NCI-H128 (cell line): Measurements from ENCODE around the gene NEDD4L.

Experiments used
- DNase-seq: peaks from one replicate; lab custom pipeline; 2025; ENCODE audit not compliant: unreplicated experiment; lab: John Stamatoyannopoulos, UW

Gene NEDD4L

DNA sequence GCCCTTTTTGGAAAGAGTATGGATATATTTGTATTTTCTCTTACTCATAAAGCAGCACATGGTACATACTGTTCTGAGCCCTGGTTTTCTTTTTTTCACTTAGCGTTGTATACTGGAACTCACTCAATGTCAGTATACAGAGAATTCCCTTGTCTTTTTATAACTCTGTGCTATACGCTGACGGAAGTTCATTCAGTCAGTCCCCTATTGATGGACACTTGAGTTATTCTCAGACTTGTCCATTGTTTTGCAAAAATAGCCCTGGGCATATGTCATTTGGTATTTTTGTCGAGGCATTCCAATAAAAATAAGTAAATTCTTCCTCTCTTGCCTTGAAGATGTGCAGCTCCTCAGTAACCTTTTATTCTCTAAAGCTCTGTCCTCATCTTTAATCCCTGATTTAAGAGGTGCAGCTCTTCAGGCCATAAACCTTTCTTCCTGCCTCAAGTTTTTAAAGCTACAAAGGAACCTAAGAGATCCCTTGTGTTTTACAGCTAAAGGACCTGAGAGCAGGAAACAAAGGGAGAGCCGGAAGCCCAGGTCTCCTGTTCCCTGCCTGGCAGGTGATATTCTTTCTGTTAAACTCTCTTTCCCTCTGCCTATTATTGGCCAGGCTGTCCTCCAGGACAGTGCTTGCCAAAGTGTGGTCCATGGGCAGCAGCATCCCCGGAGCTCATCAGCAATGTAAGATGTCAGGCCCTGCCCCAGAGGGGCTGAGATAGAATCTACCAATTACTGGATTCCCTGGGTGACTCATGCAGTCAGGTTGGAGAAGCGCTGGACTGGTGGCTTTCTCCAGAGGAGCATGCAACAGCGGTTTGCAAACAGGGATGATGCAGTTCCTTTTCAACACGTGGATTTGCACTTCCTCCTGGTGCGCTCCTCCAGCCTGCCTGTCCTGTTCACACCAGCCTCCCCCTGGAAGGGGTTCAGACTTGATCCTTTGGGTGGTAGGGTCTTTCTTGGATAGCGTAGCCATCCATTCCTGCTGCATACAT, 158.0 kb downstream of the NEDD4L start:
- DNase-seq: no peak

DNA sequence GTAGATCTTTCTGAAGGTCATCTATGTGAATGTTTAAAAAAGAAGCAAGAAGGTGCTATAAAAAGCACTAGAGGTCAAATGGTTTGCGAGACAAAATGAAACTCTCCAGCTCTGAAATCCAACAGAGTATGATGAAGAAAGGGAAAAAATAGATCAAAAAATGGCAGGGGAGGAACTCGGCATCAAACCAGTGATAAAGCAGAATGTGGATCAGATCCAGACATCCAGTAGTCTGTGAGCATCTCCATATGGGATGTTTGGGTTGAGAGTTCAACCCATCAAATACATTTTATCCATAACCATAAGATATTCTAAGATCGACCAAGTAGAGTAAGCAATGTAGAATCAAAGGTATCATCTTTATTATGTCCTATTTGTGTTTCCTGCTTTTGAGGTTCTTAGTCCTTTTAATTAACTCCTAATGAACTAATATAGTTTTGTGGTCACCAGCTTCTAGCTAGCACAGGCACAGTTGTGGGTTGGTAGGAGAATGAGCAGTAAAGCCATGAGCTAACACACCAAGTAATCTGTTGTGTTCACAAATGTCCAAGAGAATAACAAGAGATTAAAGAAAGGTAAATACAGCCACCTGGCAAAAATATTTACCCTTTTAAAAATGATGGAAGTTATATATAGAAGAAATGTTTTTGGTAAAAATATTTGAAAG, 160.9 kb downstream of the NEDD4L start:
- no peak for DNase-seq

DNA sequence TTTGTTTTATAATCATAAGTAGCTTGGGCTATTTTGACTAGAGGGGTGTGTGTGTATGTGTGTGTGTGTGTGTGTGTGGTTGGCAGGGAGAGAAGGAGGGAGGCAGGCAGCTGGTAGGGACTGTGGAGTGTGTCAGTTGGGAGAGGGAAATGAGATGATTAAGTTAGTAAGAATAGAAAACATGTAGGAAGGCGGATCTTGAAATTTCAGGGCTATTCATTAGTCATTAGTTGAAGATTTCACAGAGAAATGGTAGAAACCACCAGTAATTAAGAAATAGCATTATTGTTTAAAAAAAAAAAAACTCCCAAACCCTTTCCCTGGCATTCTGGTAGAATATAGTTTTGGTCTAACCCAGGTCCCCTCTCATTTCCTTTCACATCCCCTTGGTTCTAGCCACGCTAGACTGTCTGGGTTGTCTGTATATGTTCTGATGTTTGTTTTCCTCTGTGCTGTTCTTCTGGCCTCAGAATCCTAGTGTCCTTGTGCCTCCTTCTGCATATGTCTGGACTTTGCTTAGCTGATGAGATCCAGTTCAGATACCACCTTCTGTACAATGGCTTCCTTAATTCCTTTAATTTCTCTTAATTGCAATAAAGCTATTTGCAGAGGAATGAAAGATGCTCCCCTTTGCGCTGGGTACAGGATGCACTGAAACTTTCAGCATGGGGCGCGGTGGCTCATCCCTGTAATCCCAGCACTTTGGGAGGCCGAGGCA, 161.6 kb downstream of the NEDD4L start:
- no peak for DNase-seq

DNA sequence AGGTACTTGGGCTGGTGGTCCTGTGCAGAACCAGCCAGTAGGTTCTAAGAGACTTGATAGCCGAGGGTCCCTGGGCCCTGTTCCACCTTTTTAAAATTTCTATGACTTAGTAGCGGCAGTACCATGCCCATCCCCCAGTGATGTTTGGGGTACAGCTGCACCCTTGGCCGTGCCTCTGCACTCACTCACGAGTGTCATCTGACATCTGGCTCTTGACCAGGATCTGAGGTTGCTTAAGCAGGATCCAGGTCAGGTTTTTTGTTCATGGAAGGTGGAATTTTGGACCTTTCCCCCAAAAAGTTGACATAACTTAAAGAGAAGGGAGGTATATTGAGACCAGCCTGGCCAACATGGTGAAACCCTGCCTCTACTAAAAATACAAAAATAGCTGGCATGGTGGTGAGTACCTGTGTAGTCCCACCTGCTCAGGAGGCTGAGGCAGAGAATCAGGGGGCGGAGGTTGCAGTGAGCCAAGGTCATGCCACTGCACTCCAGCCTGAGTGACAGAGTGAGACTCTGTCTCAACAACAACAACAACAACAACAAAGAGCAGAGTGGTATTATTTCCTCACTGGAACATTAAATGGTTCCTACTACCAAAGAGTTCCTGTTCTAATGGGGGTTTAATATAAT, 163.6 kb downstream of the NEDD4L start:
- DNase-seq: no peak

DNA sequence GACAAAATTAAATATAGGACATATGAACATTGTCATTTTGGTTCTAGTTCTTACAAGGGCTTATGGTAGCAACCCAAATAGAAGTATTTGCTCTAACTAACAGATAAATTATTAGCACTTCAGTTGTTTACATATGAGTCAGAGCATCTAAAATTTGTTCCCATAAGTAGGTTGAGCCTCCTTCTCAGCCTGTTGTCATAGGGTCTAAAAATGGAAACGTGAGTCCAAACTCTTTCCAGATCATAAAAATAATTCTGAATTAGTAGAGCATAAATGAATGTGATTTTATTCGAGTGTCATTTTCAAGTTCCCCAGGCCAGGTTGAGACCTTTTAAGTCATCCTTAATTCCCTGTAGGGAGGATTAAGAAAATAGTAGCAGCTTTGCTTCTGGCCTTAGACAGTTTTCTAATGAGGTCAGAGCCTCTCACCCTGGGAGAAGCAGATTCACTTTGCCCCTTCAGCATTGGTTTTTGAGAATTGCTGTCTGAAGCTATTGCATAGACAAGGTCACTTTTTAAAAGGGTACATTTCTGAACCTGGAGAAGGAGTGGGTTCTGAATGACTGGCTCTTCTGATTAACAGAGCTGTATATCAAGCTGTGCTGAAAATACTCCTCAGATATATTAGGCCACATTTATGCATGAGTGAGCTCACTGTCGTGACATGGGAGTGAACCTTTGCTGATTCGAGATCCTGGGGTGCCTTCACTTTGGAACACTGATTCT, 164.3 kb downstream of the NEDD4L start:
- no peak for DNase-seq

DNA sequence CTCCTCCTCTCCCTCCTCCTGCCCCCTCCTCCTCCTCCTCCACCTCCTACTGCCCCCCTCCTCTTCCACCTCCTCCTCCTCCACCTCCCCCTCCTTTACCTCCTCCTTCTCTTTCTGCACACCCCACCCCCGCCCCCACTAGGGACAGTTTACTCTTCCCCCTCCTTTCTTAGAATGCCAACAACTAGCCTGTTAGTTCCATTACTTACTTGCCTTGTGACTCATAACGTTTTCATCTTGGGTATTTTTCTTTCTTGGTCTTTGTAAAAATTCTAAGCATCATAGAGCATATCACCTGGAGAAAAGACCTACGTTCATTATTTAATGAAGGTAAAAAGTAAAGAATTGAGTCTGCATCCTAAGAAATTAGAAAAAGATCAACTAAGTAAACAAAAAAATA, 165.3 kb downstream of the NEDD4L start:
- DNase-seq: no peak

DNA sequence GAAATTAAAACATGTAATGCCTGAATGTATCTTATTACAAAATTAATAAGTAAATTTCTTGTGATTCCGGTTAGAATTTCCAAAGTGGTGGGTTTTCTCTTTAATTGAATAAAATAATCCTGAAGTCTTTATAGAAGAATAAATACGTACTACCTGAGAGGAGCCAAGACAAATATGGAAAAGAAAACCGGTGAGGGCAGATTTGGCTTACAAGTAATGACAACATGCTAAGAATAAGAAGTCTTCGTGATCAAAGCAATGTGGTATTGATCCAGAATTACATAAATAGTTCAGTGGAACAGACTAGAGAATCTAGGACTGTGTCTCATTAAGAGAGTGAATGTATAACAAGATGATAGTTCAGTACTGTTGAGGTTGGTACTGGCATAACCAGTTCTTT, 167.5 kb downstream of the NEDD4L start:
- DNase-seq: no peak

DNA sequence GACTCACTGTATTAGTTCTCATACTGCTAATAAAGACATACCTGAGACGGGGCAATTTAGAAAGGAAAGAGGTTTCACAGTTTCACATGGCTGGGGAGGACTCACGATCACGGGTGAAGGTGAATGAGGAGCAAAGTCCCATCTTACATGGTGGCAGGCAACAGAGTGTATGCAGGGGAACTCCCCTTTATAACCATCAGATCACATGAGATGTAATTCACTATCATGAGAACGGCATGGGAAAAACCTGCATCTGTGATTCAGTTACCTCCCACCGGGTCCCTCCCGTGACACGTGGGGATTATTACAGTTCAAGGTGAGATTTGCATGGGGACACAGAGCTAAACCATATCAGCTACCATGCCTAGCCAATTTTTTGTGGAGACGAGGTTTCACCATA, 168.2 kb downstream of the NEDD4L start:
- no peak for DNase-seq

DNA sequence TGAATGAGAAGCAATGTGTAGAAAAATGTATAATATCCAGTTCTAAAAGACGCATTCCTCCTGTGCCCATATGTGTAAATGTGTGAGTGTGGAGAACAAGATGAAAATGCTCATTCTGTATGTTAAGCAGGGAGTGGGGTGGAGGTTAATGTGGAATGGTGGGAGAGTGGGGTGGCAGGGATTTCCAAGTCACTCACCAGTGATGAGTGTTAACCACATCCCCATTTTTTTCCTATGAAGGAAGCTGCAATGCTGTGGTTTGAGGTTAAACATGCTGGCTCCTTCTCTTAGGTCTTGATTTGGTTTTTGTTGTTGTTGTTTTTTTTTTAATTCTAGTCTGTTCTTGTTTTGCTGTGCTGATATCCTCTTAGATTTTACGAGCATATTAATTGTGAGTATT, 169.4 kb downstream of the NEDD4L start:
- no peak for DNase-seq

DNA sequence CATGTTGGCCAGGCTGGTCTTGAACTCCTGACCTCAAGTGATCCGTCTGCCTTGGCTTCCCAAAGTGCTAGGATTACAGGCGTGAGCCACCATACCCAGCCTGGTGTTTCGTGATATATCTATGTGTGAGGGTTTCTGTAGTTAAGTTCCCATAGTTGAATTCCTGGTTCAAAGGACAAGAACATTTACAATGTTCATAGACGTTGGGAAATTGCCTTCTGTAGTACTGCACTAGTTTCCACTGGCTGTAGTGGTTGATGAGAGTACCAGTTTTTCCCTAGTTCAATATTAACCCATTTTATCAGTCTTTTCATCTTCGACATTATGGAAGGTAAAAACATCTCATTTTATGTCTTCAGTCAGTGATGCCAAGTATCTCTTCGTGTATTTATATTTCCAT, 171.0 kb downstream of the NEDD4L start:
- no peak for DNase-seq

DNA sequence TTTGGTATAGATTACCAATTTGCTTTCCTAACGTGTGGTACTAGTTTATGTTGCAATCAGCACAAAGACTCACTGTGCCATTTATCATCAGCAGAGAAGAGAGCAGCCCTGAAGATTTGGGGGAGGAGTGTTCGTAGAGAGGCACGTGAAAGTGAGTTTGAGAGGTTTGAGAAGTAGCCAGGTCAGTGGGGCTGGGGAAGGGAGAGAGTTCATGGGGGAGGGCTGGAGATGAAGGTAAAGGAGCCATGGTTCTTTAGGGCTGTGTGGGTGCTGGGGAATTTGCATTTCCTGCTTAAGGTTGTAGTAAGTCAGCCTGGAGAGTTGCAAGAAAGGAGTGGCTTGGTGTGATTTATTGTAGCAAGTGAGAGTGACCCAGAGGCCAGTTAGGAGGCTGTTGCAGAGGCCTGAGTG, 172.1 kb downstream of the NEDD4L start:
- no peak for DNase-seq

DNA sequence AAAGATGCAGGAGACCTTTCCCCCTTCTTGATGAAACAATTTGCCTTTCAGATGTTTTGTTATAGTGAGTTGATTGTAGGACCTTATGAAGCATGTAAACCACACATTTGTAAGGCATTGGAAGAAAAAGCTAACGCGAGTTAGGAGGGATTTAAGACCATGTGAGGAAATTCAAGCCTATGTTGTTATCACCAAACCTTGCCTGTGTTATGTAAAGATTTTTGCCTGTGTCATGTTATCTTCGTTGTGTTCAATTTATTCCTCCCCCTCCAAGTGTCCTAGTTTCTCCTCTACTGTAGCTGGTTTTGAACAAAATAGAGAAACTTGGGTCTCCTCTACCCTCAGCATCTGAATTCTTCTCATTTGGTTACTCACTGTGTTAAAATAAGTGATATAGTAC, 173.0 kb downstream of the NEDD4L start:
- no peak for DNase-seq

DNA sequence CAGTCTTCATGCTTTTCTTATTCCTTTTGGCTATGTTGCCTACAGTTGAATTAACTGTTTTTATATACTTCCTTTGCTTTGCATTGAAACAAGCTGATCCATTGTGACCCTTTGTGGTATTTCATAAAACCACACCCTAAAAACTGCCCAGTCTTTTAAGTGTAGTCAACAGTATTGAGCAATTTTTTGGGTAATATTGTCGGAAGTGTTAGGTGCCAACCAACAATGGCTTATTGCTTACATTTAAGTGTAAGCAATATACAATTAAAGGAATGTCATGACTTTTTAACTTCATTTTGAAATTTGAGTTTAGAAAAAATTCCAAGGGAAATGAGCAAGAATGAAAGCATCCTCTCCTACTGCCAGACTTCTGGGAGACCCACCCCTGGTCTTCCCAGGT, 174.1 kb downstream of the NEDD4L start:
- no peak for DNase-seq

DNA sequence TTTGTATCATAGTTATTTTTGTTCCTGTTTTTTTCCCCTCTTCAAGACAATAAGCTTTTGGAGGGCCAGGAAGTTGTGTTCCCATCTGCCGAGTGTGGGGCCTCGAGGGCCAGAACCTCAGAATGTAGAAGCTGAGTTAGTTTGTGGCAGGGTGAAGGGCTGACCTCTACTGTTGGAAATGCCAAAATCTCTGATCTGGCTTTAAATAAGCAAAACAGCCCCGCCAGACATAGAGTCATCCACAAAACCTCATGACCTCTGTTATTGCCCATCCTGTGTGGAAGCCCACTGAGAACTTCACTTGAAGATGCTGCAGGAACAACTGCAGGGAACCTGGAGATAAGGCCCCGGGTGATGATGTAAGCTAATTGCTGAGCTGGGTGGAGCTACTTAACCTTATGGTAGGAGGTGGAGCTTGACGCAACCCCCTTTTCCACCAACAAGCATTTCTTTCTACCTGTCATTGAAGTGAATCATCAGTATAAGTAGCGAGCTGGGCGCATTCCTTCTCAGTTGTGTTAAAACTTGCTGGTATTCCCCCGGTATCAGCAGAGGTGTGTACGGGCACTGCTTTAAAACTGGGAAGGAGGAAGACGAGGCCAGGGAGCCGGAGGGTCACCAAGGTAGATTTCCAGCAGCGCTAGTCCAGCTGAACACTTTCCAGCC, 177.2 kb downstream of the NEDD4L start:
- DNase-seq: no peak

DNA sequence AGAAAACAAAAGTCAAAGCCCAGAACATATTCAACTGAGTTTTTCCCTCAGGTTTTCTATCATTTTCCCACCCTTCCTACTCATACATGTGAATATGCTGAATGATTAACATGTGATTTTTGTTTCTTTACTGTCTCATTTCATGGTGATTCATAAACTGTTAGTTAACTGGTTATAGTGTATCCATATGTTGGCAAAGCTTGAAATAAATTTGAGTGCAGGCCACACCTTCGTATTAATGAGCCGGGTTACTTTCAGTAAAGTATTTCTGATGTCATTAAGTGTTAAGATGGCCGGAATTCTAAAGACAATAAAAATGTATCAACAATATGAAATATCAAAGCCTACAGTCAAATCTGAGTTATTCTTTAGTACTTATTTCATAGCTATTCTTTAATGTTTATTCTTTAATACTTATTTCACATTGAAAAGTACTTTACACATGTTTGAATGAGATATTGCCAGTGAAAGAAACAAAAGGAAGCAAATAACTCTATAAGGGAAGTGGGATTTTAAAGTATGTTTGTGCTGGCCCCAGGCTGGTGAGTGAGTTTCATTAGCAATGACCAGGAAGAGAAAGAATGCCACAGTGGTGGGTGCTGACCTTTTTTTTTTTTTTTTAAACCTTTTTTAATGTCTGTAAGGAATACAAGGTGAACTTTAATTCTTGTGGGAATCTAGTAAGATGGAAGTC, 178.6 kb downstream of the NEDD4L start:
- DNase-seq: no peak

DNA sequence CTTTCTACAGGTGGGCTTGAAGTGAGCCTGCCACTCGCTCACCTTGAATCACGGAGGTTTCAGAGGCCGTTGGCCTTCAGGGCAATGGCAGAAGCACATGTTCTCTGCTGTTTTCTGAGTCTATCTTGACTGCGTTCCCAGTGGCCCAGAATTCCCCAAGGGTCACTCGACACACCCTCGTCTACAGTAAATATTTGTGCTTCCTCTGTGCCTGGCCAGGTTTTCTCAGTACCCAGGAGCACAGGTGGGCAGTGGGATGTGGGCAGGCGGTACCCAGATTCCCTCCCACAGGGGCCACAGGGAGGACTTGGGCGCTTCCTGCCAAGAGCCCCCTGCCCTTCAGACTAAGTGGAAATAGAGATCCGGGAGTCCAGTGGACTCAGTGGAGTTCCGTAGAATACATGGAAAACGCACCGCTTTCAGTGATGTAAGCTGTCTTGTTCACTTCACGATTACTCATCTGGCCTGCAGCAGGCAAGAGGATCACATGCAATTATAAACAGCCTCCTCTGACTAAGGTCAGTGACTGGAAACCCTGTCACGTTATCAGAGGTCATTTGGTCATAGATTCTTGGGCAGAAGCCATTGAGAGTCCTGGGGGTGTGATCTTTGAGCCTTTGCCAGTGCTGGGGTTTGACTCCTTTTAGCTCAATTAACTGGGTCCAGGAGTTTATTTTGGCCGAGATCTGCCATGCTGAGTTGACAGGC, 179.8 kb downstream of the NEDD4L start:
- DNase-seq: no peak

DNA sequence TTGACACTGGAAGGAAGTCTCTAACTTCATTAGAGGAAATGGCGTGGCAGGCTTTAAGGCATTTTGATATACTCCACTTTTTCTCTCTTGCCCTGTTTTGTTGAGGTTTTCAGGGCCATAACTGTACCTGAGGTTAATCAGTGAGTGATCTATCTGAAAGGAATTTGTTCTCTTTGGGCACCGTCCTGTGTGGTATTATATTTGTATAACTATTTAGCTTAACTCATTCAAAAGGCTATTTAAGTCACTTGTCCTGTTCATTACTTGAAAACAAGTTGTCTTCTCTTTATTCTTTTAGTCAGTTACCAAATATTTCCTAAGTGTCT, 180.4 kb downstream of the NEDD4L start:
- no peak for DNase-seq

DNA sequence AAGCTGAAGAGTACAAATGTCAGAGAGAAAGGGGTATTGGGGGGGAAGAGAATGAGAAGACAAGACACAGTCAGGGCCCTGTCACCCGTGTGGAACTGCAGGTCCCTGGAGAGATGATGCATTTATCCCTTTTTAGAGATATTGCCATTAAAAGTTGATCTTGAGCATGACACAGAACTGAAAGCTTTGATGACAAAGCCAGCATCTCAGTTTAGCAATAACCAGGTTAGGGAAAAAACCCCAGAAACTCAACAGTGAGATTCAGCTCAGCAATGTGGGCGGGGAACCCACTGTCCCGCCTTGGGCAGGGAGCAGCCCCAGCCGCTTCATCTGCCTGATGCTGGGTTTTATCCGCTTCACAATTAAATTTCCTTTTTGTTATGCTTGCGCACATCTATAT, 181.1 kb downstream of the NEDD4L start:
- DNase-seq: no peak

DNA sequence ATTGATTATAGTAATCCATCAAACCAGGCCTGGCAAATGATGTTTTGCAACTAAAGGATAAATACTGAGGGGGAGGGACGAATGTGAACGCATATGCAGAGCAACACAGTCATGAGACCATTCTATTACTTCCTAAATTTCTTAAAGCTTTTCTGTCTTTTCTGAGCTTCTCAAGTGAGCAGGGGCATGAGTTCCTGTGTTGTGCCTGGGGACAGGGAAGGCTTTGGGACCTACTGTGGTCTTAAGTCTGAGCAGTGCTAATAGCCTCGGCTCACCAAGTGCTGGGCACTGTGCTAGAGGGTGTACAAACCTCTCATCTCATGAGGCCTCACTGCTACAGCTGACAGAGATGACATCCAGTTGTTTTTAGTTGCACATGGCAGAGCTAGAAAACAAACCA, 182.4 kb downstream of the NEDD4L start:
- DNase-seq: no peak
